ENCODE measurements around the gene SNTG2.
"Not testable (repeated sequence)": the region's sequence is repeated elsewhere in the genome, so short reads cannot be mapped to it uniquely, and the experiment has no call there.

GRCh38 chr2:1390118-1390517 is 439.5 kb downstream of the SNTG2 start:
- TF ChIP-seq ARNTL (CRISPR knock-in tag; IDR thresholded peaks at IDR 0.05; ENCODE audit: borderline replicate concordance, low read depth); POU6F1 (CRISPR knock-in tag; IDR thresholded peaks at IDR 0.05; ENCODE audit: borderline replicate concordance, low read depth); ISL1 (CRISPR knock-in tag; IDR thresholded peaks at IDR 0.05); ZFP30 (CRISPR knock-in tag; IDR thresholded peaks at IDR 0.05); TOX (CRISPR knock-in tag; IDR thresholded peaks at IDR 0.05; ENCODE audit: borderline replicate concordance); CSDC2 (CRISPR knock-in tag; IDR thresholded peaks at IDR 0.05): not testable (repeated sequence)
